Calu3 (cell line): ENCODE data around the gene SEL1L3. TPM values are rescaled to one million over a fixed set of nuclear protein-coding genes. Genes with fewer than 3 reads are reported as not detected.

ENCODE experiments used
- BruUV-seq: library from RNA; stranded (reverse); fragments of 400-500 nt; replicated peaks from 2 replicates; lab custom pipeline; 2021; lab: Mats Ljungman, UMichigan
- CTCF ChIA-PET: fragments of 300-600 bp; sonication (Branson Sonifier 250); formaldehyde crosslinking; loops from one replicate; lab custom pipeline; 2022; ENCODE audit warnings: antibody characterized with exemption; lab: Charles Lee
- DNase-seq: peaks from one replicate; pipeline ENCODE4 v3.0.0; 2022
- H3K27ac Mint-ChIP-seq: one replicate; pipeline ENCODE4 v1.8.0; 2022; ENCODE audit warnings: mixed read lengths; ENCODE audit not compliant: unreplicated experiment
- H3K27me3 Mint-ChIP-seq: one replicate; pipeline ENCODE4 v1.8.0; 2022; ENCODE audit warnings: mixed read lengths; ENCODE audit not compliant: unreplicated experiment
- H3K36me3 Mint-ChIP-seq: one replicate; pipeline ENCODE4 v1.8.0; 2022; ENCODE audit warnings: mild to moderate bottlenecking, moderate library complexity, mixed read lengths; ENCODE audit not compliant: insufficient read depth, unreplicated experiment
- H3K4me1 Mint-ChIP-seq: one replicate; pipeline ENCODE4 v1.8.0; 2022; ENCODE audit warnings: mild to moderate bottlenecking, low read depth, mixed read lengths; ENCODE audit not compliant: unreplicated experiment
- H3K4me3 Mint-ChIP-seq: one replicate; pipeline ENCODE4 v1.8.0; 2022; ENCODE audit warnings: mild to moderate bottlenecking, low read depth, moderate library complexity, mixed read lengths; ENCODE audit not compliant: unreplicated experiment
- H3K9me3 Mint-ChIP-seq: one replicate; pipeline ENCODE4 v1.8.0; 2022; ENCODE audit warnings: low read depth, mixed read lengths; ENCODE audit not compliant: unreplicated experiment
- CTCF ChIP-seq: fragments of 200-600 bp; IDR thresholded peaks from one replicate; pipeline ENCODE4 v1.8.0; 2022; ENCODE audit warnings: antibody characterized with exemption; ENCODE audit not compliant: unreplicated experiment
- intact Hi-C: fragments of 100-400 bp; cut with micrococcal nuclease; formaldehyde crosslinking; loops from one replicate; pipeline ENCODE4 v1.10.0; 2022; ENCODE audit not compliant: unreplicated experiment
- total RNA-seq: library from RNA; stranded (reverse); gene quantifications from 2 replicates; pipeline ENCODE4 v1.2.3, GENCODE V29; 2022

The SEL1L3 gene
- total RNA-seq, 1 experiment from 2014 or later: 120 TPM

GRCh38 chr4:25837107-25837506, 25.7 kb downstream of the SEL1L3 start:
- BruUV-seq: no TSS peak
- no peaks in the 10 kb centered on the region for H3K9me3 Mint-ChIP-seq
- DNase-seq: no peak
- peaks cover 5% of the 10 kb centered on the region for H3K36me3 Mint-ChIP-seq
- intact Hi-C loops: no loop called here
- no peak overlapping the region for H3K27ac Mint-ChIP-seq
- TF ChIP-seq CTCF: no peak
- peaks cover 20% of the 10 kb centered on the region for H3K4me1 Mint-ChIP-seq
- CTCF ChIA-PET: no interaction called here
- H3K27me3 Mint-ChIP-seq: no peaks in the 10 kb centered on the region
- no peak overlapping the region for H3K4me3 Mint-ChIP-seq

- Mint-ChIP-seq H3K27me3 (no peaks in the 10 kb centered on the region), H3K36me3 (peaks cover 16% of the 10 kb centered on the region), H3K4me1 (peaks cover 19% of the 10 kb centered on the region), H3K4me3 (no peak overlapping the region), H3K27ac (no peak overlapping the region), H3K9me3 (no peaks in the 10 kb centered on the region)
- no peak for DNase-seq
- CTCF ChIA-PET: no interaction called here
- intact Hi-C loops: no loop called here
- BruUV-seq: no TSS peak
- TF ChIP-seq CTCF: no peak
These were observed 27.4 kb downstream of the SEL1L3 start for GRCh38 chr4:25835384-25835783.

GRCh38 chr4:25834411-25835107, 28.2 kb downstream of the SEL1L3 start:
- Mint-ChIP-seq H3K9me3 (no peaks in the 10 kb centered on the region), H3K4me1 (peaks cover 19% of the 10 kb centered on the region), H3K27me3 (no peaks in the 10 kb centered on the region), H3K4me3 (no peak overlapping the region), H3K36me3 (peaks cover 18% of the 10 kb centered on the region), H3K27ac (no peak overlapping the region)
- TF ChIP-seq CTCF: no peak
- DNase-seq: no peak
- intact Hi-C loops: no loop called here
- no TSS peak for BruUV-seq
- CTCF ChIA-PET: no interaction called here

GRCh38 chr4:25830548-25830947, 32.2 kb downstream of the SEL1L3 start:
- no peak overlapping the region for H3K4me3 Mint-ChIP-seq
- H3K4me1 Mint-ChIP-seq: peaks cover 11% of the 10 kb centered on the region
- H3K9me3 Mint-ChIP-seq: no peaks in the 10 kb centered on the region
- no peaks in the 10 kb centered on the region for H3K27me3 Mint-ChIP-seq
- TF ChIP-seq CTCF: no peak
- peaks cover 22% of the 10 kb centered on the region for H3K36me3 Mint-ChIP-seq
- H3K27ac Mint-ChIP-seq: no peak overlapping the region
- no peak for DNase-seq
- intact Hi-C loops: no loop called here
- BruUV-seq: no TSS peak
- CTCF ChIA-PET: no interaction called here
